IMR-90 (cell line): ENCODE results near the gene TMEM95. TPM values are rescaled to one million over a fixed set of nuclear protein-coding genes. Genes with fewer than 3 reads are reported as not detected.

ENCODE experiments used
- ATAC-seq: fragments of 200-7000 bp; cut with Tn5 transposase; 2 replicates; pipeline ENCODE4 v1.9.1; 2020; ENCODE audit warnings: low read depth, mild to moderate bottlenecking, moderate library complexity
- BruUV-seq: library from RNA; stranded (reverse); fragments of 400-500 nt; replicated peaks from 2 replicates; lab custom pipeline; 2021; lab: Mats Ljungman, UMichigan
- CTCF ChIA-PET: fragments of 300-600 bp; formaldehyde crosslinking; extraction: SDS; loops from one replicate; lab custom pipeline; 2021; ENCODE audit warnings: antibody characterized with exemption; lab: Yijun Ruan, JAX
- POLR2A ChIA-PET: fragments of 300-600 bp; sonication (Branson Sonifier 250); formaldehyde crosslinking; loops from one replicate; lab custom pipeline; 2022; ENCODE audit warnings: antibody characterized with exemption; ENCODE audit not compliant: unreplicated experiment; lab: Charles Lee
- DNase-seq: peaks from one replicate; pipeline ENCODE4 v3.0.0; 2013
- H2AFZ ChIP-seq: replicated peaks from 2 replicates; pipeline ENCODE3; 2013; ENCODE audit warnings: low read length, mild to moderate bottlenecking; ENCODE audit not compliant: poor library complexity
- H2AK5ac ChIP-seq: 2 replicates; pipeline ENCODE4 v1.6.1; 2013; ENCODE audit warnings: low read depth, low read length, inconsistent platforms
- H2AK9ac ChIP-seq: replicated peaks from 2 replicates; pipeline ENCODE3; 2013; ENCODE audit warnings: mild to moderate bottlenecking, low read depth, low read length, moderate library complexity; ENCODE audit not compliant: poor library complexity
- H2BK120ac ChIP-seq: 2 replicates; pipeline ENCODE4 v1.6.1; 2013; ENCODE audit warnings: low read depth, low read length, inconsistent platforms
- H2BK15ac ChIP-seq: 3 replicates; pipeline ENCODE4 v1.6.1; 2013; ENCODE audit warnings: low read depth, low read length, inconsistent platforms
- H2BK20ac ChIP-seq: 2 replicates; pipeline ENCODE4 v1.6.1; 2013; ENCODE audit warnings: low read depth, mild to moderate bottlenecking, inconsistent platforms, low read length, moderate library complexity
- H2BK5ac ChIP-seq: 2 replicates; pipeline ENCODE4 v1.6.1; 2013; ENCODE audit warnings: mild to moderate bottlenecking, low read depth, low read length, inconsistent platforms; ENCODE audit not compliant: poor library complexity, severe bottlenecking
- H3K14ac ChIP-seq: replicated peaks from 2 replicates; pipeline ENCODE4 v1.6.1; 2013; ENCODE audit warnings: low read depth, low read length, inconsistent platforms
- H3K18ac ChIP-seq: 2 replicates; pipeline ENCODE4 v1.6.1; 2013; ENCODE audit warnings: low read depth, low read length, control low read depth
- H3K23ac ChIP-seq: 2 replicates; pipeline ENCODE4 v1.6.1; 2013; ENCODE audit warnings: low read depth, low read length, inconsistent platforms
- H3K27ac ChIP-seq: 2 replicates; pipeline ENCODE4 v1.5.1; 2013; ENCODE audit warnings: mild to moderate bottlenecking, control low read depth, low read length; ENCODE audit not compliant: insufficient read depth
- H3K27me3 ChIP-seq: 2 replicates; pipeline ENCODE4 v1.6.1; 2013; ENCODE audit warnings: low read length; ENCODE audit not compliant: control insufficient read depth, insufficient read depth
- H3K36me3 ChIP-seq: 2 replicates; pipeline ENCODE4 v1.6.1; 2013; ENCODE audit warnings: low read length, mixed read lengths; ENCODE audit not compliant: control insufficient read depth, insufficient read depth
- H3K4ac ChIP-seq: 2 replicates; pipeline ENCODE4 v1.6.1; 2013; ENCODE audit warnings: low read depth, low read length, inconsistent platforms
- H3K4me1 ChIP-seq: 2 replicates; pipeline ENCODE4 v1.6.1; 2013; ENCODE audit warnings: low read length, mixed read lengths; ENCODE audit not compliant: control insufficient read depth, insufficient read depth
- H3K4me2 ChIP-seq: 2 replicates; pipeline ENCODE4 v1.6.1; 2013; ENCODE audit warnings: low read depth, mild to moderate bottlenecking, control low read depth, low read length, moderate library complexity
- H3K4me3 ChIP-seq: 2 replicates; pipeline ENCODE4 v1.5.1; 2013; ENCODE audit warnings: low read depth, mild to moderate bottlenecking, control low read depth, low read length, moderate library complexity; ENCODE audit not compliant: insufficient read depth
- H3K56ac ChIP-seq: 2 replicates; pipeline ENCODE4 v1.6.1; 2013; ENCODE audit warnings: low read length, inconsistent platforms; ENCODE audit not compliant: insufficient read depth; ENCODE audit errors: extremely low read depth
- H3K79me1 ChIP-seq, 2 experiments: 2 replicates each; pipeline ENCODE4 v1.6.1; 2013; ENCODE audit warnings: low read length in 2 of 2, inconsistent platforms in 1 of 2, low read depth in 1 of 2
- H3K9ac ChIP-seq: 2 replicates; pipeline ENCODE4 v1.6.1; 2013; ENCODE audit warnings: low read depth, low read length, control low read depth
- H3K9me1 ChIP-seq: 2 replicates; pipeline ENCODE4 v1.6.1; 2013; ENCODE audit warnings: low read length, inconsistent platforms; ENCODE audit not compliant: insufficient read depth
- H3K9me3 ChIP-seq: 2 replicates; pipeline ENCODE4 v1.6.1; 2013; ENCODE audit warnings: low read length; ENCODE audit not compliant: control insufficient read depth, insufficient read depth
- H4K20me1 ChIP-seq: 2 replicates; pipeline ENCODE4 v1.6.1; 2013; ENCODE audit warnings: low read length, inconsistent platforms; ENCODE audit not compliant: insufficient read depth
- H4K5ac ChIP-seq: 2 replicates; pipeline ENCODE4 v1.6.1; 2013; ENCODE audit warnings: mild to moderate bottlenecking, low read depth, low read length, control low read depth
- H4K8ac ChIP-seq, 2 experiments: 2 replicates each; pipeline ENCODE4 v1.6.1; 2013; ENCODE audit warnings: low read depth in 2 of 2, low read length in 2 of 2, control low read depth in 1 of 2, inconsistent platforms in 1 of 2
- H4K91ac ChIP-seq: 2 replicates; pipeline ENCODE4 v1.6.1; 2013; ENCODE audit warnings: low read depth, low read length, inconsistent platforms; ENCODE audit not compliant: insufficient read depth
- CEBPB ChIP-seq: IDR thresholded peaks from 2 replicates; pipeline ENCODE4 v1.6.1; 2012; ENCODE audit warnings: low read depth, low read length, improper control_type of control experiment
- CHD1 ChIP-seq: IDR thresholded peaks from 2 replicates; pipeline ENCODE4 v1.6.1; 2012; ENCODE audit warnings: low read depth, low read length, improper control_type of control experiment
- FOS ChIP-seq: fragments of 150-350 bp; IDR thresholded peaks from 2 replicates; pipeline ENCODE4 v1.6.1; 2016; ENCODE audit warnings: low read depth, low read length
- MAFK ChIP-seq: IDR thresholded peaks from 2 replicates; pipeline ENCODE4 v1.6.1; 2012; ENCODE audit warnings: low read depth, low read length, improper control_type of control experiment
- MAZ ChIP-seq: IDR thresholded peaks from 2 replicates; pipeline ENCODE4 v1.6.1; 2012; ENCODE audit warnings: low read depth, mild to moderate bottlenecking, low read length, improper control_type of control experiment, moderate library complexity, borderline replicate concordance
- MXI1 ChIP-seq: IDR thresholded peaks from 2 replicates; pipeline ENCODE4 v1.6.1; 2012; ENCODE audit warnings: low read depth, mild to moderate bottlenecking, low read length, moderate library complexity, borderline replicate concordance
- NFE2L2 ChIP-seq: fragments of 150-350 bp; IDR thresholded peaks from 2 replicates; pipeline ENCODE4 v1.6.1; 2016; ENCODE audit warnings: low read depth, mild to moderate bottlenecking, low read length
- POLR2A ChIP-seq: IDR thresholded peaks from 2 replicates; pipeline ENCODE4 v1.6.1; 2012; ENCODE audit warnings: mild to moderate bottlenecking, low read depth, low read length
- RAD21 ChIP-seq: IDR thresholded peaks from 2 replicates; pipeline ENCODE4 v1.6.1; 2012; ENCODE audit warnings: low read length, improper control_type of control experiment
- RCOR1 ChIP-seq: IDR thresholded peaks from 2 replicates; pipeline ENCODE4 v1.6.1; 2012; ENCODE audit warnings: mild to moderate bottlenecking, low read length, improper control_type of control experiment; ENCODE audit not compliant: insufficient replicate concordance
- RFX5 ChIP-seq: IDR thresholded peaks from 2 replicates; pipeline ENCODE4 v1.8.0; 2012; ENCODE audit warnings: low read depth, mild to moderate bottlenecking, low read length, moderate library complexity
- SMC3 ChIP-seq: fragments of 150-350 bp; IDR thresholded peaks from 2 replicates; pipeline ENCODE4 v1.6.1; 2016; ENCODE audit warnings: low read depth, mild to moderate bottlenecking, antibody characterized with exemption, low read length, moderate library complexity
- WGBS, 2 experiments: methylation state at CpG; one replicate each; pipeline versions ENCODE4 v1.1.5 to v1.1.7; 2013; ENCODE audit warnings: missing lambda C conversion rate in 2 of 2; ENCODE audit not compliant: insufficient read length in 1 of 2; ENCODE audit errors: extremely low coverage in 2 of 2; 5-methylcytosine and 5-hydroxymethylcytosine counted together
- dilution Hi-C: fragments of 300-500 bp; cut with HindIII; formaldehyde crosslinking; loops from one replicate; pipeline ENCODE4 v1.14.3; 2018; ENCODE audit warnings: low sequenced_read_pairs; ENCODE audit not compliant: unreplicated experiment
- in situ Hi-C: fragments of 300-500 bp; cut with MboI; formaldehyde crosslinking; loops from 3 replicates; pipeline ENCODE4 v1.14.3; 2019; ENCODE audit warnings: low sequenced_read_pairs, inconsistent platforms, mixed read lengths
- intact Hi-C: fragments of 100-400 bp; cut with micrococcal nuclease; formaldehyde crosslinking; loops from 2 replicates; pipeline ENCODE4 v1.10.0; 2022
- polyA plus RNA-seq, 3 experiments: library from polyadenylated mRNA; depleted of rRNA; stranded (reverse); fragments of >200 nt; gene quantifications; 2 replicates each; pipeline ENCODE4 v1.2.3, GENCODE V29; 2012; ENCODE audit warnings: low replicate concordance in 1 of 3
- total RNA-seq: library from RNA; depleted of rRNA; stranded (reverse); fragments of >200 nt; gene quantifications from 2 replicates; pipeline ENCODE4 v1.2.3, GENCODE V29; 2012
- TF ChIP-seq, protein P1 (sequence below): fragments of 150-350 bp; IDR thresholded peaks from 2 replicates; pipeline ENCODE4 v1.6.1; 2016; ENCODE audit warnings: low read depth, mild to moderate bottlenecking, low read length, moderate library complexity, borderline replicate concordance
- TF ChIP-seq, protein P2 (sequence below): fragments of 150-350 bp; IDR thresholded peaks from 2 replicates; pipeline ENCODE4 v1.6.1; 2017; ENCODE audit warnings: mild to moderate bottlenecking, antibody characterized with exemption, low read length, low read depth

Gene TMEM95
- total and polyA plus RNA-seq, 2 of the 4 experiments (the other 2 are of a cell fraction) = not detected

DNA sequence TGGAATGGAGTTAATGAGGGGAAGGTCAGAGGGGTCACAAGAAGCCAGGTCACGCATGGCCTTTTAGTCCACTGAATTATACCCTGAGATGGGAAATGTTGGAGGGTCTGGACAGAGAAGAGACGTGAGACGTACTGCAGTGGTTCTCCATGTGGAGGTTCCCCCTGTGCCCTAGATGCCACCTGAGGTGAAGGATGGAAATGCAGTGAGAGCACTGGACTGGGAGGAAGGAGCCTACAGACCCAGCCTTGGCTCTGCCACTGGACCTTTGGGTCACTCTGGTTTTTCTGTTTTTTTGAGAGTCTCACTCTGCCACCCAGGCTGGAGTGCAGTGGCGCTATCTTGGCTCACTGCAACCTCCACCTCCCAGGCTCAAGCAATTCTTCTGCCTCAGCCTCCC is 41.2 kb downstream of the TMEM95 start (continued):
- TF ChIP-seq MAFK (no peak), POLR2A (no peak), MXI1 (no peak), RAD21 (no peak), FOS (no peak), RFX5 (no peak)

DNA sequence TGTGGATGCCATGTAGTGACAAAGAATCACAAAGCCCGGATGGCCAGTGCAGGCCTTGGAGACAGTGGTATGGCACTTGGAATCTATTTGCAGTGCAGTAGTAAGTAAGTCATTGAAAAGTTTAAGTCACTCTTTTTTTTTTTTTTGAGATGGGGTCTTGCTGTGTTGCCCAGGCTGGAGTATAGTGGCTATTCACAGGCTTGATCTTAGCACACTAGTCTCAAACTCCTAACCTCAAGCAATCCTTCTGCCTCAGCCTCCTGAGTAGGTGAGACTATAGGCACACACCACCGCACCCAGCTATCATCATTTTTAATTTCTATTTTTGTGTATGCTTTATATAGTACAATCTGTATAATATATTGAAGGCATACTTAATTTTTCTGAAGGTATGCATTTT is 43.7 kb downstream of the TMEM95 start:
- Histone ChIP-seq H4K20me1 (no peaks in the 10 kb centered on the region), H2BK120ac (no peak overlapping the region), H3K9ac (no peak overlapping the region), H3K4me2 (no peak overlapping the region), H3K9me1 (peaks cover 4% of the 10 kb centered on the region; the same call in 1 of the 2 replicates), H2BK5ac (no peak overlapping the region), H3K56ac (no peak overlapping the region), H3K23ac (no peak overlapping the region), H3K4me3 (no peak overlapping the region), H4K5ac (no peak overlapping the region), H4K91ac (no peak overlapping the region), H2BK15ac (no peak overlapping the region), H3K18ac (no peak overlapping the region), H2AFZ (no peak overlapping the region), H3K79me1 (peaks cover 15 to 32% of the 10 kb centered on the region in 2 experiments), H4K8ac (no peak overlapping the region), H3K9me3 (no peaks in the 10 kb centered on the region), H3K27me3 (no peaks in the 10 kb centered on the region), H3K4me1 (peaks cover 8% of the 10 kb centered on the region), H2AK5ac (no peak overlapping the region), H2BK20ac (no peak overlapping the region), H2AK9ac (no peak overlapping the region), H3K36me3 (no peaks in the 10 kb centered on the region), H3K27ac (no peak overlapping the region), H3K4ac (no peak overlapping the region), H3K14ac (no peak overlapping the region)
- no peak for ATAC-seq
- BruUV-seq = no TSS peak
- dilution Hi-C loops = no loop called here
- DNase-seq = no peak
- ChIA-PET CTCF (interaction anchor here (0.6 kb wide), 1 partner anchor 43 kb away, joined by 5 read pairs; no protein-coding TSS in a partner anchor), POLR2A (no interaction called here)
- in situ Hi-C loops = no loop called here
- intact Hi-C loops = no loop called here
- no CpG with 5 or more reads among the region's 2 CpGs for whole genome bisulfite sequencing, 2 experiments
- TF ChIP-seq POLR2A (no peak), MAZ (no peak), SMC3 (no peak), NFE2L2 (no peak), FOS (no peak), RAD21 (no peak), RFX5 (no peak), RCOR1 (no peak), MAFK (no peak), CEBPB (no peak), CHD1 (no peak)
- TF ChIP-seq, protein P1, sequence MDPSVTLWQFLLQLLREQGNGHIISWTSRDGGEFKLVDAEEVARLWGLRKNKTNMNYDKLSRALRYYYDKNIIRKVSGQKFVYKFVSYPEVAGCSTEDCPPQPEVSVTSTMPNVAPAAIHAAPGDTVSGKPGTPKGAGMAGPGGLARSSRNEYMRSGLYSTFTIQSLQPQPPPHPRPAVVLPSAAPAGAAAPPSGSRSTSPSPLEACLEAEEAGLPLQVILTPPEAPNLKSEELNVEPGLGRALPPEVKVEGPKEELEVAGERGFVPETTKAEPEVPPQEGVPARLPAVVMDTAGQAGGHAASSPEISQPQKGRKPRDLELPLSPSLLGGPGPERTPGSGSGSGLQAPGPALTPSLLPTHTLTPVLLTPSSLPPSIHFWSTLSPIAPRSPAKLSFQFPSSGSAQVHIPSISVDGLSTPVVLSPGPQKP = no peak
- TF ChIP-seq, protein P2, sequence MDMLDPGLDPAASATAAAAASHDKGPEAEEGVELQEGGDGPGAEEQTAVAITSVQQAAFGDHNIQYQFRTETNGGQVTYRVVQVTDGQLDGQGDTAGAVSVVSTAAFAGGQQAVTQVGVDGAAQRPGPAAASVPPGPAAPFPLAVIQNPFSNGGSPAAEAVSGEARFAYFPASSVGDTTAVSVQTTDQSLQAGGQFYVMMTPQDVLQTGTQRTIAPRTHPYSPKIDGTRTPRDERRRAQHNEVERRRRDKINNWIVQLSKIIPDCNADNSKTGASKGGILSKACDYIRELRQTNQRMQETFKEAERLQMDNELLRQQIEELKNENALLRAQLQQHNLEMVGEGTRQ = no peak
